Kasumi-1 (cell line): ENCODE data around the gene PRKCE.
"Not testable (repeated sequence)": the region's sequence is repeated elsewhere in the genome, so short reads cannot be mapped to it uniquely, and the experiment has no call there.

Experiments
- DNase-seq, 2 experiments: peaks; one replicate each; lab custom pipeline; 2025; lab: John Stamatoyannopoulos, UW

Gene PRKCE

DNA sequence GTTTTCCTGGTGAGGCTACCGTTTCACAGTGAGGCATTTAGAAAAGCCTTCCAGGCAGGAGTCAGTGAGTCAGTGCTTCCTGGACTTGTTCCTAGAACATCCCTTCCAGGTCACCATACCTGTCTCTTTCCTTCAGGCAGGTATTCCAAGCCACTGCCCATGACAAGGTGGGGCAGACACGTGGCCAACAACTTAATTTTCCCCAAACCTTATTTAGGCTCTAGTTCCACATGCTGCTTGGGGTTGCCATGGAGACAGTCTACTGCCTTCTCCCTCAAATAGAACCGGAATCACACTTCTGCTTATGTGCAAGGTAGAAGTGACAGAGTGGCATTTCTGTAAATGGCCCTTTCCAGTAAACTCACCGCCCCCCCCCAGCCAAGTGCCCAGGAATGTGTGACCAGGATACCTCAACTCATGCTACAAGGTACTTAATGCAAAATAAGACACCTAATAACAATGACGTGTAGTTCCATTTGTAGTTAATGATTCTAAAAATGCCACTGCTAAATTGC, 258.3 kb downstream of the PRKCE start:
- no peak for DNase-seq

DNA sequence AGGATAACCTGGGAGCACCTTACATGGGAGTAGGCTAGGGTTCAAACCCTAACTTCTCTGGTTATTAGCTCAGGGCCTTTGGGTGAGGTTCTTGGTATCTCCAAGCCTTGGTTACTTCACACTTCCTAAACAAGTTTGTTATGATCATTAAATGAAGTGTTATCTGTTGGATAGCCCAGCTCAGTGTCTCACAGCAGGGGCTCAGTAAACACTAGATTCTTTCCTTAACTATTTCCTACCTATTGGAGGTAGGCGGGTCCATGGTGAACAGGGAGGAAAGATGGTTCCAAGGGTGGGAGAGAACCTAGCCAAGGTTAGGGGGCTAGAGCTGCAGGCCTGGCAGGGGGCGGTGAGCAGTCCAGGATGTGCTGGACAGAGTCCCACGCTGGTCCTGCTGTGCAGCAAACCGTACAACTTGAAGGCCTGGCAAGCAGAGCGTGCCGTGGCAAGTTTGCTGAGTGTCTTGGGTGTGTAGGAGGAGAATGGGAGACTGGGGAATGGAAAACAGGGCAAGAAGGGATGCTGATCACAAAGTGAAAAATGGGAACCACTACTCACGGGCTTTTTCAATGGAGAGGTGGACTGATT, 259.1 kb downstream of the PRKCE start:
- no peak for DNase-seq

DNA sequence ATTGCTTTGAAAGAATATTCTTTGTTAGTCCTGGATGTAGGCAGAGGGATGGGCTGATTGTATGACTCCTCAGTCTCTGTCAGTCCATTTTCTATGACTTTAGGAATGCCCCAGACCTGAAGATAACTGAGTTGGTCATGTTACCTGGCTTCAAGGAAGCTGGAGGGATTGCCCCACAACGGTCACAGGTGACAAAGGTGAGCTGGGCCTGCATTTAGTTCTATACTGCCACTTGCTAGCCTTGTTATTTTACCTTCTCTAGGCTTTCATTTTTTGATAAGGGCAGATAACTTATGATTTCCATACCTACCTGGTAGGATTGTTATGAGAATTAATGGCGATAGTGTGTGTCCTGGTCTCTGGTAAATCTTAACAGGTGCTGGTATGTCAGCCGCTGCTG, 260.1 kb downstream of the PRKCE start:
- DNase-seq: no peak

DNA sequence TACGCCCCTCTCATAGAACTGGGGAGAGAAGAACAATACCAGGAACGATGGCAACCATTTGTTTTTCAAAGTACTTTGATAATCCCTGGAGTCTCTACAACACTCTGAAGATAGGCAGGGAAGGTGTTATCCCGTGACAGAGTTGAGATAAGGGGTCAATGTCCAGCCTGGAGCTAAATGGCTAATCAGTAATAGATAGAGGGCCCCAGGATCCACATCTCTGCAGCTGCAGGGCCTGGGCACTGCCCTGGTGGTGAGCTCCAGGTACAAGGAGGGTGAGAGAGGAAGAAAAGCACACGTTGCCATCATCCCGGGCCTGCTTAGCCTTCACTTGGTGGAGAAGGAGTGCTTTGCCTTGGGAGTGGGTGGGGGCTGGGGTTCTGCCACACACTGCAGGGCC, 260.6 kb downstream of the PRKCE start:
- no peak for DNase-seq

DNA sequence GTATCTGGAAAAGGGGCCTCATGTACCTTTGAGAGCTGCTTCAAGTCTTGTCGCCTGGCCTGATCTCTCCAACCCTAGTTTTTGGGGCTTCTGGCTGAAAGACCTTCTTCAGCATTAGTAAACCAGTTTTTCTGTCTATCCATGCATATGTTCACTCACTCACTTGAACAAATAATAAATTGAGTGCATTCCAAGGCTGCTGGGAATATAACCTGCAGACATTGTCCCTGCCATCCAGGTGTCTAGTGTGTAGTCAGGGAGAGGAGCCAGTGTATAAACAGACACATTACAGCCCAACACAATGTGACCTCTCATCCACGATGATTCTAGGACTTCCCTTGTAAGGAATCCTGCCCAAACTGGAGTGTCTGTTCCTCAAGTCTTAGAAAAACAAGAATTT, 262.1 kb downstream of the PRKCE start:
- no peak for DNase-seq

DNA sequence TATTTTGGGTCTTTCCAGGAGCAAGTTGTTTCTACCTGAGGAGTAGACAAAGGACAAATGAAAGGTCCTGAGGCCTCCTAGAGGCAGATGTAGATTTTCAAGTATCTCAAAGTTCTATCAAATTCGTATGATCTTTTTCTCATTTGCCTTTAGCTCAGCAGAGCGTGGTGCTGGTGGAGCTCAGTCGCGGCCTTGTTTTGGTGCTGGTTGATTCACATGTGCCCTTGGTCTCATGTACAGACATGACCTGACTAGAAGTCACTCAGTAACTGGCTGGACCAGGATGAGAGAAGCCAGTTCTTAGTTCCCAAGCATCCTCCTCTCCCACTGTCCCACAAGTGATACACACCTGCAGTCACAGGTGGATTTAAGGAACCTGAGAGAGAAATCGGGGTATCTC, 264.0 kb downstream of the PRKCE start:
- no peak for DNase-seq

DNA sequence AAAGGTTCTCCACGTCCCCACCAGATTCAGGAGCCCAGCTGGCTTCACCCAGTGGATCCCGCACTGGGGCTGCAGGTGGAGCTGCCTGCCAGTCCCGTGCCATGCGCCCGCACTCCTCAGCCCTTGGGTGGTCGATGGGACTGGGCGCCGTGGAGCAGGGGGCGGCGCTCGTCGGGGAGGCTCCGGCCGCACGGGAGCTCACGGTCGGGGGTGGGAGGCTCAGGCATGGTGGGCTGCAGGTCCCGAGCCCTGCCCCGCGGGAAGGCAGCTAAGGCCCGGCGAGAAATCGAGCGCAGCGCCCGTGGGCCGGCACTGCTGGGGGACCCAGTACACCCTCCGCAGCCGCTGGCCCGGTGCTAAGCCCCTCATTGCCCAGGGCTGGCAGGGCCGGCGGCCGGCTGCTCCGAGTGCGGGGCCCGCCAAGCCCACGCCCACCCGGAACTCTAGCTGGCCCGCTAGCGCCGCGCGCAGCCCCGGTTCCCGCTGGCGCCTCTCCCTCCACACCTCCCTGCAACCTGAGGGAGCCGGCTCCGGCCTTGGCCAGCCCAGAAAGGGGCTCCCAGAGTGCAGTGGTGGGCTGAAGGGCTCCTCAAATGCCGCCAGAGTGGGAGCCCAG, 266.2 kb downstream of the PRKCE start:
- DNase-seq: not testable (repeated sequence)

DNA sequence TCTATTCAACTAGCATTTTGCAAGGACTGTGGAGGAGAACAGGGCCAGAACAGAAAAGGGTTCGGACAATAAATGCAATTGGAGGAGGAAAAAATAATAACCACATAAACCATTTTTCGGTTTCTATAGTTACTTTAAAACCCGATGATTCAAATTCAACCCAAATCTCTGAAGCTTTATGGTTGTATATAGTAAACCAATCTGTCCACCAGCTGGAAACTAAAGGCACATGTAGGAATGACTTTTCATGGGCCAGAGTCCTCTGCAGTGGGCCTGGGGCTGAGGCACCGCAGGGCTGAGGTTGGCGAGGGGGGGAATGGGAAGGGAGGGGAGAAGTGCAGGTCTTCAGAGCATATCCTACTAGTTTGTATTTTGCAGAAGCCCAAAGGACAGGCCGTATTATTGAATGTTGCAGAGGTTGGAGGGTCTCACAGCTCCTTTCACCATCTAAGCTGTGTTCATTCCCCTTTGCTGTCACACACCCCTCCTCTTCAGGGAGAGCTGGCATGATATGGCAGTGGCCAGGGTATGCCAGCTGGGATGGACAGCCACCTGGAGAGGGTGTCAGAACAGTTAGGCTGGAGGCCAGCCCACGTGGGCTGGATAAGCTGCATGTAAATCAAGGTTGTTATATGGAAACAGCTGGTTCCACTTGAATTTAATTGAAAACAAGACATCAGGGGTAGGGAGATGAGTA, 267.1 kb downstream of the PRKCE start:
- no peak for DNase-seq

DNA sequence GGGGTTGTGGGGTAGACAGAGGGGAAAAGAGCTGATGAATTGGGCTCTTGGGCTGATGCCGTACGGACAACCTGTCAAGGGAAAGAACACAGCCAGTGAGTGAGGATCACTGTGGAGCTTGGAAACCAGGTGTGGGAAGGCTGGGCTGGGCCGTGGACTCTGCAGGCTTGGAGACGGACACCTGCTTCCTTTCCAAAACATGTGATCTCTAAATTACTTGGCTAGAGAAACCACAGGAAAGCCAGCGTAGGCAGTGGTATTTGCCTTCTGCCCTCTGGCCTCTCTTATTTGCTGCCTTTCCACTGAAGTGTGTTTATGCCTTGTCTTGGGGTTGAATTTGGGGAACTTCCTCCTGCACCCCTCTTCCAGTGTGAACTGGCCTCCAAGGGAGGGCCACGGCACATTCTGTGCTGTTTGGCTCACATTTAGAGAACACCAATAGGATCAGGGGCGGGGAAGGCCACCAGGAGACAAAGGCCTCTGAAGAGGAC, 267.7 kb downstream of the PRKCE start:
- DNase-seq: peak in 1 of 2 experiments; percentile 21

DNA sequence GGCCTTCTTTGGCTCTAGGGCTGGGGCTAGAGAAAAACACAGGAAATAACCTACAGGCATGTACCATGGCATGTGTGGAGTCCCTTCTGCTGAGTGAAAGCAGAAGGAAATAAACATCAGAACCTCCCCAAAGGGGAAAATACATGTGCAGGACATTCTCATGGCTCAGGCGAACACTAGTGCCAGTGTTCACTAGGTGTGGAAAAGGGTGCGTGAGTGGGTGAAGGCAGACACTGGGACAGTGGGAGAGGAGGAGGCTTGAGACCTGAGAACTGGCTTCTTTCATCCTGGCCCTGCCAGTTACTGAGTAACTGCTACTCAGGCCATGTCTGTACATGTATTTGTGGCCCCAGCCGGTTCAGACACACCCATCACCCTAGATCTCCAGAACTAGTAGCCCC, 268.2 kb downstream of the PRKCE start:
- no peak for DNase-seq

DNA sequence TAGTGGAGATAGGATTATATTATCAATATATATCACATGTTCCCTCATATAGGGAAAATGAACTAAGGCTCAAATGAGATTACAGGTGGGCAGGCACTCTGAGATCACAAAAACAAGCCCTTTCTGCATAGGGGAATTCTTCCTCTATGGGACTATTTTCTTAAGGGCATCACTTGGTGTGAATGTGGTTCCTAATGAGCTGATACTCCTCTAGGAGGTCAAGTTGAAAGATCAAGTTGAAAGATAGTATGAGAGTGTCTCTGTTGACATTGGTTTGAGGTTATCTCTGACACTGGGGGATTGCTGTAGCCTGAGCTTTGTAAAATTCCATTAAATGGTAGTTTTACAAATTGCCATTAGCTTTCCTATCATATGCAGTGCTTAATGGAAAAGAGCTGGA, 270.4 kb downstream of the PRKCE start:
- no peak for DNase-seq

DNA sequence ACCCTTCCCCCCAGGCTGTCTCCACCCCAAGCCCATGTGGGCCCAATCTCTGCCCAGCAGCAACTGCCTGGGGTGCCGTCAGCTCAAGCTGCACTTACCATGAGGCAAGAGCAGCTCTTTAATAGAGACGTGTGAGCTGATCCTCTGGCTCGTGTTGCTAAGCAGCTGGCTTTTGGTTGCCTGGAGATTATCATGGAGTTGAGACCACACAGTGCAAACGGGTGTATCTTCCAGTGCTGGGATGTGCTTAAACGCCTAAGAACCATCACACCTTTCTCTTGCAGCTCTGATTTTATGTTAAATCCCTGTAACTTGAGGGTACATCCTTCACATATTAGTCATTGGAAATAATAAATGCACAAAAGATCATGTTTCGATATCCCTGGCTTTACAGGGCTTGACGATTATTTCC, 271.1 kb downstream of the PRKCE start:
- DNase-seq: no peak

DNA sequence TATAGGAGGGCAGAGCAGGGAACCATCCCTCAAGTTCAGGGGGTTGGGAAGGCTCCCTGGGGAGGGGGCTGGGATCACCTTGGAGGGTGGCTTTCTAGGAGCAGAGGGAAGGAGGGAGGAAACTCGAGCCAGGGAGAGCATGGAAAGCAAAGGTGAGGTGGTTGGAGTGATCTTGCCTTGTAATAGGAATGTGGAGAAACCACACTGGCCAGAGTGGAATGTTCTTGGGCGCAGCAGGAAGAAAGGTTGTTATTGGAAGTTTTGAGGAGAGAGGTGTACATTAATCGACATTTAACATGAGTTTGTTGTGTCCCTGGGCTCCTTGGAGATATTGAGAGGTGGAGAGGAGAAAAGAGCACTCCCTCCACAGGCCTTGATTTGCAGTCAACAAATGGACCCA, 272.2 kb downstream of the PRKCE start:
- DNase-seq: no peak

DNA sequence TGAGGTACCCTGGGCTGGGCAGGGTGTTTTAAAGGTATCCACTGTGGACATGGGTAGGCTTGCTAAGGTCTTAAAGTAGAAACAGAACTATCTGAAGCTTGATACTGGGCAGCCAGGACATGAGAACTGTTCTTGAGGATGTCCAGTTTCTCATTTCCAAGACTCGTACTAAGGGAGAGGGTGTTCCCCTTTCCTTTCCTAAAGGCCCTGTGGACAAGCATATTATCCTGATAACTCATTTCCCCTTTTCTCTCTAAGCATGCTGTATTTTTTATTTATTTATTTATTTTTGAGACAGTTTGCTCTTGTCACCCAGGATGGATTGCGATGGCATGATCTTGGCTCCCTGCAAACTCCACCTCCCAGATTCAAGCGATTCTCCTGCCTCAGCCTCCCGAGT, 273.6 kb downstream of the PRKCE start:
- DNase-seq: no peak

DNA sequence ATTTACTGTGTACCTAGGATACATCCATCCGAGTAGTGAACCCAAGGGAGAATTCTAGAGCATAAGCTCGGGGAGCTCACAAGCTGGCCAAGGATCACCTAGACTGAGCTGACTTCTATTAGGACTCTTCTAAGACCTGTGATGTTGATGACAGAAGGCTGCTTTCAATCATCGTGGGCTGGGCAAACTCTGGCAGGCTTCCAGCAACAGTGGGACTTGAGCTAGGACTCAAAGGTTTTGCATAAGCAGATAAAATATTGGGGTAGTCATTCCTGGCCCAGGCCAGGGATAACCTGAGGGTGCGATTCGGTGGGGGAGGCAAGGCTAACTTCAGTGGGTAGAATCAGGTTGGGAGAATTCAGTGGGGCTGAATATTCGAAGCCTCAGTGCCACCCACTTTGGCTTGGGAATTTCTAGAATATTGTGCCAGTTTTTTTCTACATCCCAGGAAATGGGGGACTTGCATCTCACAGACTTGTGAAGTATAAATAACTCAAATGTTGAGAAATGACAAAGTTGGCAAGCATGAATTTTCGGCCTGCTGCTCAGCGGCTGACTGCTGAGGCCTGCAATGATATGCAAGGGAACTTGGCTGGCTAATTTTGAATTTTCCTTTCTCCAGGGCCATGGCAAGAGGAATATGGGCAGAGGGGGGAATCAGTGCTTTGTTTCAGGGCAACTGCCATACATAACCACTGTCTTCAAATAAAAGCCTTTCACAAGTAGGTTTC, 274.3 kb downstream of the PRKCE start:
- no peak for DNase-seq

DNA sequence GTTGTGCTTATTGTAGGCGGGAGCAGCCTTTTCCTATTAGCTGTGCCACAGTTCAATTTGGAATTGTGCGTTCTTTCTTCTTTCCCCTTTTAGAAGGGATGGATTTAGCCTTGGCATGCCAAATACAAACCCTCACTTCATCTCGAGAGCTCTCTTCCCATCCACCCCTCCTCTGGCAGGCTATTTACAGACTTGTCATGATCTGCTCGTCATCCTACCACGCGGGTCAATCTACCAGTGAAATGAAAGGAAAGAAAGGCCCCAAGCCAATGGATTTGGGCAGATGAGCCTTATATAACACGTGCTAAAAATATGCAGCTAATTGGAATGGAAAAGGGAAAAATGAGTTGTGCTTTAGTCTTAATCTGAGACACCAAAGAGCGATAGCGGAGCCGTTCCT, 277.5 kb downstream of the PRKCE start:
- DNase-seq: no peak

DNA sequence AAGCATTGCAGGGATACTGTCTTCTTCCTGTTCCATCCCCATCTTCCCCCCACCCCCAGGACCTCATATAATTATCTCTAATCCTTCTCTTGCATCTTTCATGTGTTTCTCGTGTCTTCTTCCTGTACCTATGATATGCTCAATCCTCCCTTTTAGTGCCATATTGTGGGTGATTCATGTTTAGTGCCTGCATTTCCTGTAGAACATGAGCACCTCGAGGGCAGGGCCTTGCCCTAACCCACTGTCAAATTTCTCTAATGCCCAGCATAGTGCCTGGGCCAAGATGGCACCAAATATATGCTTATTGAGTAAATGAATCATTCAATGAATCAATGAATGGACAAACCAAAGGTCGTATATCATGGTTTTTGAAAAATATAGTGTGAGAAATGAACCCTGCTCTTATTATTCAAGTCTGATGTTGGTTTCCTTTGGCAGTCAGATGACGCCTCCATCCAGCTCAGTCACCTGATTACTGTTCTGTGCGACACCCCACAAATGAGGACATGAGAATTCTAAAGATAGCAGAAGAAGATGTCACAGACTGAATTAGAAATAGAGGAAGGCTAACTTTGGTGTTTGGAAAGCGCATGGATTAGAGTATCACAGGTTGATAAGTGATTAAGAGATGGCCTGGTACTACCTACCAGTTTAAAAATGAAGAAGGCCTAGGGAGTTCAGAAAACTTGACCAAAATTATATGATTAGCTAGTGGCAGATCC, 278.4 kb downstream of the PRKCE start:
- DNase-seq: no peak

DNA sequence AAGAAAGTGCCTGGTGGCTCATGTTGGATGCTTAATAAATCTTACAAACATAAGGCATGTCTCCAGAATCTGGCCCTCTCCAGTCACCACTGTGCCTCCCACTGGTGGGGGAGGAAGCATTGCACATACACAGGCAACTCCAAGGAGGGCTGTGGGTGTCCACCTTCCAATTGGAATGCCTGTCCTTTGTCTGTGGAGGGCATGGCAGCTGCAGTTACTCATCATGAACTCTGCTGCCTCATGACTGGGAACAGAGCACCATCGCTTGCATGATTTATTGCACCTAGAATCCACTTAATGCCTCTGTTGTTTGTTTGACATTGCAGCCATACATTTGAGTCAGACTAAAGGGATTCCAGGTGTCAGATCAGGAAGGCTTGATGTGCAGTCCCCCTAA, 278.9 kb downstream of the PRKCE start:
- no peak for DNase-seq

DNA sequence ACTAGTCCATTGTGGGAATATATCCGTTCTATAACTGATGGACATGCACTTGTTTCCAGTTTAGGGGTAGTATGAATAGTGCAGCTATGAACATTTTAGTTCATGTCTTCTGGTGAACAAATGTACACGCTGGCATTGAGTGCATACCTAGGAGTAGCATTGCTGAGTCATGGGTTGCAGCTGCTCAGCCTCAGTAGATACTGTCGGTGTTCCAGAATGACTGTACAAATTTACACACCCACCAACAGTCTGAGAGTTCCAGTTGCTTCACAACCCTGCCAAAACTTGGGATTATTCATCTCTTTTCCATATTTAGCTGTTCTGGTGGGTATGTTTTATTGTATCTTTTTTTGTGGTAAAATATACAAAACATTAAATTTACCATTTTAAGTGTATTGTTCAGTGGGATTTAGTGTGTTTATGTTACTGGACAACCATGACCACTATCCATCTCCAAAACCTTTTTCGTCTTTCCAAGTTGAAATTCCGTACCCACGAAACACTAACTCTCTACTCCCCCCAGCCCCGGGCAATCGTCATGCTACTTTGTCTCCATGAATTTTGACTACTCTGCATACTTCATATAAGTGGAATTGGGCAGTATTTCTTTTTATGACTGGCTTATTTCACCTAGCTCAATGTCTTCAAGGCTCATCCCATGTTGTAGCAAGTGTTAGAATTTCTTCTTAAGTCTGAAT, 281.0 kb downstream of the PRKCE start:
- no peak for DNase-seq

DNA sequence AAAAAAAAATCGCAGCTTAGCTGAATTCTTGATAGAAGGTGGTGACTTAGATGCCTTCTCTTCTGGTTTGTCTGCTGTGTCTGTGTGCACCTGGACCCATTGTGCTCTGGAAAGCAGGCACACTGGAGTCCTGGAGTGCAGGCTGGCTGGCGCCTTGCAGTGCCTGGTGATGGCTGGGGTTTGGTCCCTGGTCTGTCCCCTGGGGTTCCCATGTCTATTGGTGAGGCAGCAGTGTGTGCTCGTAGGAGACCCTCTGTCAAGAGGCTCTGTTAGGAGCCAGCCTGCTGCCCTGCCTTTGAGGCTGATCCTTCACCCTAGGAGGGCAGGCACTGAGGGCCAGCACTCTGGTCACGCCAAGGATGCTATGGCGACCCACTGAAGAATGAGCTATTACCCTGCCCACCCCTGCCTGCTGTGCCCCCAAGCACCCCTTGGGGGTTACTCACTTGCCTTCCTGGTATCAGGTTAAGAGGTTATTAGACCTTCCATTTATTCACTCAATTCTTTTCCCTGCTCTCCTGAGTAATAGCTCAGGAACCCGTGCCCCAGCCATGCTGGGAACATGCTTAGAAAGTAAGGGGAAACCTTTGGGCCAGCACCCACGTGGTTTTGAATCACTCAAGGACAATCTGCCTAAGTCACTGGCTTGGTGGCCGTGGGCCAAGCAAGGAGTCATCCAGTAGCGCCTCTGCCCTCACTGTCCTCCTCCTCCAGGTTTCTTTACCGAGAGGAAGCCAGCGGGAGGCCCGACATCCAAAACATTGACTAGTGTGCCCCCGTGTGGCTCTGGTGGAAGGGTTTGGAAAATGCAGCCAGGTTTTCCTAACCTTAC, 284.5 kb downstream of the PRKCE start:
- DNase-seq: peak; percentile 75 to 79

DNA sequence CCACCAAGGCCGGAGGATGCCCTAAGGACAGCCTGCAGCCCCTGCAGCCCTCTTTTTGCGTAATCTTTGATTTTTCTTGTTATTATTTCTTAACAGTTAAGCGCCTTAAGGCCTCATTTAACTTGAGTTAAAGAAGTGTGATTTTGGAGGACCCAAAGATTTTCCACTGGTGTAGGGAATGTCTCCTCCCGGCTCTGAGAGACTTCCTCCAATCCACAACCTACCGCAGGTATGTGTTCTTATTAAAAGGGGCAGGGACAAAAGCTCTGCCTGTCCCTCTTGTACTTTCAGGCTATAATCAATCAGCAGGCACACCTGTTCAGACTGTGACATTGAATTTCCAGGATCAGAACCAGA, 285.1 kb downstream of the PRKCE start:
- DNase-seq: no peak
